HFFc6 (cell line): Measurements from ENCODE around the gene HNRNPUL1. TPM values are rescaled to one million over a fixed set of nuclear protein-coding genes. Genes with fewer than 3 reads are reported as not detected.
A peak's percentile ranks its signal among the peaks of the same experiment; 100 is the strongest.

Experiments
- DNase-seq: peaks from one replicate; pipeline ENCODE4 v3.0.0-alpha.2; 2018
- H3K27ac Mint-ChIP-seq: 2 replicates; pipeline ENCODE4 v1.8.0; 2020; ENCODE audit warnings: mild to moderate bottlenecking, mixed read lengths
- H3K27me3 Mint-ChIP-seq: 2 replicates; pipeline ENCODE4 v1.8.0; 2021; ENCODE audit warnings: mild to moderate bottlenecking, moderate library complexity, mixed read lengths; ENCODE audit not compliant: insufficient read depth
- H3K36me3 Mint-ChIP-seq: 2 replicates; pipeline ENCODE4 v1.8.0; 2021; ENCODE audit warnings: low read depth, mixed read lengths
- H3K4me1 Mint-ChIP-seq: 2 replicates; pipeline ENCODE4 v1.8.0; 2020; ENCODE audit warnings: low read depth, mixed read lengths
- H3K4me3 Mint-ChIP-seq: 2 replicates; pipeline ENCODE4 v1.8.0; 2020; ENCODE audit warnings: mild to moderate bottlenecking, moderate library complexity, mixed read lengths
- H3K9me3 Mint-ChIP-seq: 2 replicates; pipeline ENCODE4 v1.8.0; 2020; ENCODE audit warnings: mild to moderate bottlenecking, mixed read lengths
- total RNA-seq, 6 experiments: library from RNA; stranded (reverse); fragmentation: NEBNext Ultra II Directional; extraction: Animal tissue kit (Norgen Biotek cat#: 25700); gene quantifications; 2 replicates in 1 of 6; 3 replicates in 5 of 6; pipeline ENCODE4 v1.2.3, GENCODE V29; 2021
- TF ChIP-seq, protein P1 (sequence below): fragments of 200-600 bp; sonication (generic); IDR thresholded peaks from 2 replicates; pipeline ENCODE4 v1.5.0; 2021; ENCODE audit warnings: antibody characterized with exemption, mild to moderate bottlenecking

The HNRNPUL1 gene
- total RNA-seq, 6 experiments from 2014 or later: 176 to 245 (median 234) TPM

DNA sequence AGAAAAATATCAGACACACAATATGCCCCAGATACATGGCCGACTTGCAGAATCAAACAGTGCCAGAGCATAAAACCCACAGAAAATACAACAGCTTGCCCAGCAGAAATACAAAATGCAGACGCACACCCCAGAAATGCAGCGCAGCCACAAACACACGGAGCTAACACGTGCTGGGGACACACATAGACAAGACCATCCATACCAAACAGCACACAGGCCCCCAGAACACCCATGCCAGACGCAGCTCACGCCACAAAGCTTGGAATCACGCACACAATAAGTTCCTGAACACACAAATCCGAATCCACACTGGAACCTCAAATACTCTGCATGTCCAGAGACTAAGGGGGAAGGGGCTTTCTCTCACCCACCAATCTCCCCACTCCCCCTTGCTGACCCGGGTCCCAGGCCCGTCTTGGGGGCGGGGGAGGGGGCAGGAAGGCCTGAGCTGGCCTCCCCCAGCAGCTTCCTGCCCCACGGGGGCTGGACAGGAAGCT lies 63.0 kb downstream of the HNRNPUL1 start:
- DNase-seq: no peak
- peak overlapping the region; percentile 83; the same call in 1 of the 2 replicates for H3K4me3 Mint-ChIP-seq
- H3K4me1 Mint-ChIP-seq: peaks cover 65% of the 10 kb centered on the region

DNA sequence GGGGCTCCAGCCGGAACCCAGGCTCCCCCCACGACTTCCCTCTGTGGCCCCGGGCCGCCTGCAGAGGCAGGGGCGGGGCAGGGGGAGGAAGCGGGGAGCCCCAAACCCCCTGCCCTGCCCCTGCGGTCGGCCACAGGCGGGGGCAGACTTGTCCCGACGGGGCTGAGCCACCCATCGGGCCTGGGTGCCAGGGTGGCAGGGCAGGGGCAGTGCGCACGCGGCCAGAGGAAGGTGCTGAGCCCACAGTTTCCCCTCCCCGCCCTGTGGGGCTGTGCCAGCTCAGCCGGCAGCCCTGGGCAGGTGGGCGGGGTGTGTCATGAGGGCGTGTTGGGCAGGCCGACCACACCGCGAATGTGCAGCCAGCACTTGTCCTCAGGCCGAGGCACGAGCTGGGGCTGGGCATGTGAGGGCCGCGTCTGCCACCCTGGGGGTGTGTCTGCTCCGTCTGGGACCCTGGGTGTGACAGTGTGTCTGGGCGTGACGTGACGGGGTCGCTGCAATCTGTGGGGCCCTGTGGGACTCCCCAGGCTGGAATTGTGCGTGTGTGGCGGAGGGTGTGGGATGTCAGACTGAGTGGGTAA lies 63.5 kb downstream of the HNRNPUL1 start:
- Mint-ChIP-seq H3K4me3 (0 out of 2 replicates have a peak overlapping the region, but pooled peaks have one; percentile 18), H3K27ac (peak overlapping the region; percentile 44; the same call in 1 of the 2 replicates), H3K9me3 (no peaks in the 10 kb centered on the region), H3K27me3 (peaks cover 2% of the 10 kb centered on the region), H3K4me1 (peaks cover 60% of the 10 kb centered on the region), H3K36me3 (peaks cover 35% of the 10 kb centered on the region)
- no peak for DNase-seq
- TF ChIP-seq, protein P1, sequence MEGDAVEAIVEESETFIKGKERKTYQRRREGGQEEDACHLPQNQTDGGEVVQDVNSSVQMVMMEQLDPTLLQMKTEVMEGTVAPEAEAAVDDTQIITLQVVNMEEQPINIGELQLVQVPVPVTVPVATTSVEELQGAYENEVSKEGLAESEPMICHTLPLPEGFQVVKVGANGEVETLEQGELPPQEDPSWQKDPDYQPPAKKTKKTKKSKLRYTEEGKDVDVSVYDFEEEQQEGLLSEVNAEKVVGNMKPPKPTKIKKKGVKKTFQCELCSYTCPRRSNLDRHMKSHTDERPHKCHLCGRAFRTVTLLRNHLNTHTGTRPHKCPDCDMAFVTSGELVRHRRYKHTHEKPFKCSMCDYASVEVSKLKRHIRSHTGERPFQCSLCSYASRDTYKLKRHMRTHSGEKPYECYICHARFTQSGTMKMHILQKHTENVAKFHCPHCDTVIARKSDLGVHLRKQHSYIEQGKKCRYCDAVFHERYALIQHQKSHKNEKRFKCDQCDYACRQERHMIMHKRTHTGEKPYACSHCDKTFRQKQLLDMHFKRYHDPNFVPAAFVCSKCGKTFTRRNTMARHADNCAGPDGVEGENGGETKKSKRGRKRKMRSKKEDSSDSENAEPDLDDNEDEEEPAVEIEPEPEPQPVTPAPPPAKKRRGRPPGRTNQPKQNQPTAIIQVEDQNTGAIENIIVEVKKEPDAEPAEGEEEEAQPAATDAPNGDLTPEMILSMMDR: no peak

More for the DNA sequence above, 63.0 kb downstream of the HNRNPUL1 start:
- Mint-ChIP-seq H3K27me3 (peaks cover 3% of the 10 kb centered on the region), H3K27ac (peak overlapping the region; percentile 95), H3K9me3 (no peaks in the 10 kb centered on the region), H3K36me3 (peaks cover 34% of the 10 kb centered on the region)
- TF ChIP-seq, protein P1: no peak

DNA sequence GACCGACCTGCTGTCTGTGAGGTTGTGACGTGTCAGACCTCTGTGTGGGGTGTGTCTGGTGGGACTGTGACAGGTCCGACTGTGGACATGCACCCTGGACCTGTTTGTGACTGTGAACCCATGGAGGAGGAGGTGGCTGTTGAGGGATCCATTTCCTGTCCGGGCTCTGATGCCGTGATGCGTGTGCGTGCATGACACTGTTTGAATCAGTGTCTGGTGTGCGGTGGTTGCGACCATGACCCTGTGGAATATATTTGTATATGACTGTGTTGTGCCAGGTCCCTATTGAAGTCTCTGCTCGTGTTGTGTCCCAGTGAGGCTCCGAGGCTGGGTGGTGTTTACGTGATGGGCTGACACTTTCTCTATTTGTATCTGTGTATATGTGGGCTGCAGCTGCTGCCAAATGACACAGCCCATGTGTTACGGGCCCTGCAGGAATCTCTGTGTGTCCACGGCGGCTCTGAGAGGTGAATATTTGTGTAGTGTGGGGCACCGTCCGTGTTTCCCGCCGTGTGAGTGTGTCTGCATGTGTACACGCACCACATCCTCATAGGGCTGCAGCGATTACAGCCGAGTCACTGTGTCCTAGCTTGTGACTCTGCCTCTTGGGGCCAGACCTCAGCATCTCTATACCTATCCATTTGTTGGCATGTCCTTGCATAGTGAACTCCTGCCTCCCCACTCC lies 64.1 kb downstream of the HNRNPUL1 start:
- peaks cover 54% of the 10 kb centered on the region for H3K4me1 Mint-ChIP-seq
- H3K36me3 Mint-ChIP-seq: peaks cover 36% of the 10 kb centered on the region
- no peaks in the 10 kb centered on the region for H3K9me3 Mint-ChIP-seq
- 0 out of 2 replicates have a peak overlapping the region, but pooled peaks have one; percentile 18 for H3K4me3 Mint-ChIP-seq
- H3K27me3 Mint-ChIP-seq: no peaks in the 10 kb centered on the region; the same call in none of the 2 replicates
- TF ChIP-seq, protein P1: no peak
- DNase-seq: no peak
- peak overlapping the region; percentile 50 for H3K27ac Mint-ChIP-seq

DNA sequence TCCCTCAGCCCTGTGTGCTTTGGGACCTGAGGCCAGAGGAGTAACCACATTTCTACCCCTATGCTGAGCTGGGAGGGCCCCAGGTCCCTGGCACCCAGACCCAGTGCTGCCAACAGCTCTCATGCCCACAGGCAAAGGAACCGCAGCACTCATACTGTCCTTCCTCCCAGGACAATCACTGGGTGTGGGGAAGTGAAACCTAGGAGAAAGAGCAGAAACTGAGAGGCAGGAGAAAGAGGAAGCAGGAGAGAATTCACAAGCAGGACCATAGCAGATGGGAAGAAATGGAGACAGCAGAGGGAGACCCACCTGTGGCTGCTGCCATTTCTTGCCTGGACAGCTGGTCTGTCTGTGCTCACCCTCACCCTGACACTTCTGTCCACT lies 64.7 kb downstream of the HNRNPUL1 start:
- no peaks in the 10 kb centered on the region for H3K9me3 Mint-ChIP-seq
- H3K27ac Mint-ChIP-seq: peak overlapping the region; percentile 50; the same call in 1 of the 2 replicates
- no peak for DNase-seq
- peaks cover 48% of the 10 kb centered on the region for H3K4me1 Mint-ChIP-seq
- peaks cover 36% of the 10 kb centered on the region for H3K36me3 Mint-ChIP-seq
- no peak overlapping the region for H3K4me3 Mint-ChIP-seq
- no peaks in the 10 kb centered on the region; the same call in none of the 2 replicates for H3K27me3 Mint-ChIP-seq
- TF ChIP-seq, protein P1: no peak

DNA sequence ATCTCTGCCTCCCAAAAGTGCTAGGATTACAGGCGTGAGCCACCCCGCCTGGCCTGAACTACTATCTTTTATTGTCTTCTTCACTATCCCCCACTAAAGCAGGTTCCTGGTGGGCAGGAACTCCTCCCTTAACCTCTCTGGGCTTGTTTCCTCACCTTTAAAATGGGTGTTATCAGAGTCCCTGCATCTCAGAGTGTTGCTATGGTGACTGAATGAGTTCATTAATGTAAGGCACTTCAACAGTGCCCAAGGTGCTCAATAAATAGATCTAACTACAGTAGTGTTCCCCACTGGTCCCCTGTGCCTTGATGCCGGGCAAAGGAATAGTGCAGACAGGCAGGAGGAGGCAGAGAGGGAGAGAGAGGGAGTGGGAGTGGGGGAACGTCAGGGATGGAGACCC lies 66.3 kb downstream of the HNRNPUL1 start:
- H3K36me3 Mint-ChIP-seq: peaks cover 36% of the 10 kb centered on the region
- no peak overlapping the region for H3K27ac Mint-ChIP-seq
- no peaks in the 10 kb centered on the region for H3K9me3 Mint-ChIP-seq
- DNase-seq: no peak
- TF ChIP-seq, protein P1: no peak
- H3K4me3 Mint-ChIP-seq: no peak overlapping the region
- peaks cover 32% of the 10 kb centered on the region for H3K4me1 Mint-ChIP-seq
- H3K27me3 Mint-ChIP-seq: no peaks in the 10 kb centered on the region; the same call in none of the 2 replicates
